Esophagus (tissue), 2 donors: ENCODE data around the gene ALPP. TPM values are rescaled to one million over a fixed set of nuclear protein-coding genes. Genes with fewer than 3 reads are reported as not detected.

Experiments
- H3K27ac ChIP-seq, 2 donors: one replicate each; pipeline ENCODE4 v1.5.1; 2013; ENCODE audit warnings: low read depth in 2 of 2, mild to moderate bottlenecking in 2 of 2, inconsistent platforms in 1 of 2, low read length in 1 of 2, moderate library complexity in 1 of 2
- H3K27me3 ChIP-seq, 2 donors: one replicate each; pipeline ENCODE4 v1.6.1; 2013; ENCODE audit warnings: low read length in 2 of 2, control low read depth in 1 of 2, mild to moderate bottlenecking in 1 of 2; ENCODE audit not compliant: insufficient read depth in 2 of 2, control insufficient read depth in 1 of 2
- H3K36me3 ChIP-seq, 2 donors: one replicate each; pipeline ENCODE4 v1.6.1; 2013; ENCODE audit warnings: low read length in 1 of 2; ENCODE audit not compliant: control insufficient read depth in 2 of 2, insufficient read depth in 2 of 2
- H3K4me1 ChIP-seq, 2 donors: one replicate each; pipeline ENCODE4 v1.6.1; 2013; ENCODE audit warnings: low read length in 1 of 2; ENCODE audit not compliant: control insufficient read depth in 2 of 2, insufficient read depth in 2 of 2
- H3K4me3 ChIP-seq, 2 donors: one replicate each; pipeline ENCODE4 v1.5.1; 2013; ENCODE audit warnings: low read length in 2 of 2, mild to moderate bottlenecking in 2 of 2, low read depth in 1 of 2, moderate library complexity in 1 of 2
- H3K9me3 ChIP-seq, 2 donors: one replicate each; pipeline ENCODE4 v1.6.1; 2013; ENCODE audit warnings: mild to moderate bottlenecking in 2 of 2, low read depth in 1 of 2, low read length in 1 of 2, moderate library complexity in 1 of 2; ENCODE audit not compliant: control insufficient read depth in 2 of 2, insufficient read depth in 1 of 2
- WGBS, 2 donors: extraction: QIAGEN DNeasy Blood & Tissue Kit; methylation state at CpG; one replicate each; pipeline ENCODE4 v1.1.7; 2013; 5-methylcytosine and 5-hydroxymethylcytosine counted together
- polyA plus RNA-seq, 2 donors: library from polyadenylated mRNA; stranded (reverse); fragments of 200-250 nt; gene quantifications; one replicate each; pipeline ENCODE4 v1.2.3, GENCODE V29; 2013
- donor health status: healthy with polysubstance abuse.
- donor health status: Bipolar disorder and iron deficiency.

ALPP gene
- polyA plus RNA-seq, 2 donors: not detected

DNA sequence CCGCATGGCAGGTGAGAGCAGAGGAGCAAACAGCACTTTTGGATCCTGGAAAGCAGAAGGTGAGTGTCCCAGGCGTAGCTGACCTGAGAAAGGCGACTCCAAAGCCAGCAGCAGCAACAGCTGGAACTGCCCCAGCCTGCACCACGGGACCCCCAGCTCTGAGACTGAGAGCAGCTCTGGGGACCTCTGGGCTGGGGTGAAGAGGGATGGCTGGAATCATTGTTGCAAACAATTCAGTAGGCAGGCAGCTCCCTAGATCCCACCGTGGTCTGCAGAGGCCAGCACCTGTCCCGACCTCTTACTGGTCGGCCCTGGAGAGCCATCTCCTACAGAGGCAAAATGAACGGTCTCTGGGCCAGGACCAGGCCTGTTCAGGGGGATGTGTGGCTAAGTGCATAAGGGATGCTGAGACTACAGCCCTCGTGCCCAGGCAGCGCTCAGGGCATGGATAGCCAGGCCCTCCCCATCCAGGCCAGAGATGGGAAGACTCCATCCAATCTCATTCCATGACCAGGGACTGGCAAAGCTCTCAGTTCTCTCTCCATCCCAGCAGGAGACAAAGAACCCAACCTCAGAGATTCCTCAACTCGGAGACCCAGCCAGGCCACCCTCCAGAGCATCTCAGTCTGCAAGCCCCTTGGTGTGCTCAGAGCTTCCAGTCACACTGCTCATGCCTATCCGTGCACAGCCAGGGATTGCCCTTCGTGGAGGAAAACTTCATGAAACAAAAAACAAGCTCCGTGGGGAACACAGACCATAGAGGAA is 38.2 kb upstream of the ALPP start:
- no peaks in the 10 kb centered on the region for H3K4me1 ChIP-seq
- no peak overlapping the region for H3K27ac ChIP-seq
- no peaks in the 10 kb centered on the region for H3K27me3 ChIP-seq
- no peaks in the 10 kb centered on the region for H3K9me3 ChIP-seq
- peaks cover 0 to 12% of the 10 kb centered on the region in 2 donors for H3K36me3 ChIP-seq
- no peak overlapping the region for H3K4me3 ChIP-seq
- WGBS, 2 donors: 92% methylated on average over 14 of the region's 14 CpGs

DNA sequence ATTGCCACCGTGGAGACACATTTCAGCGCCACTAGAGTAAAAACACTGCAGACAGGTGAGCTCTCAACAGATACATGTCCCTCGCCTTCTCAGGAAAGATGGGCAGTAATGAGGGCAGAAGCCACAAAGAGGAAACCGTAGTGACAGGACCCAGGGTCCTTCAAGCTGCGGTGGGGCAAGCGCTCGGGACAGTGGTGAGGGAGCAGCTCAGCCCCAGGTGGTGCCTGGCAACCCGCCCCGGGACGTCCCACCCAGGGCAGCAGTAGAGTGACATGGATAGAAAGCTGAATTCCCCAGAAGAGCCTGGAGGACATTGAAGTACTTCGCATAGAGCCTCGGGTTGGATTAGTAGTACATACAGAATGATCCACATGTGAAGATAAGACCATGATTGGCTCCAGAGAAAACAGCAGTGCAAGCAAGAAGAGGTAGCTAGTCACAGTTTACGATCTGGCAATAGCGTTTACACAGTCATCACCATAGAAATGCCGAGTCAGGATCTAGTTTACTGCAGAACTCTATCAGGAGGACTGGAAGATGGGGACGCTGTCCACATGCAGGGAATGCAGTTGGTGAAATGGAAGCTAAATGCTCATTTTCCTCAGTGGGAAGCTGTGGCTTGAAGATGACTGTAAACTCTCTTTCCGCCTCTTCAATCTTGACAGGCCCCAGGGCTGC is 37.4 kb upstream of the ALPP start:
- Histone ChIP-seq H3K4me1 (no peaks in the 10 kb centered on the region), H3K4me3 (no peak overlapping the region), H3K9me3 (no peaks in the 10 kb centered on the region), H3K36me3 (peaks cover 0 to 5% of the 10 kb centered on the region in 2 donors), H3K27ac (no peak overlapping the region), H3K27me3 (no peaks in the 10 kb centered on the region)
- 87 to 89% methylated on average over 17 of the region's 17 CpGs for WGBS, 2 donors

DNA sequence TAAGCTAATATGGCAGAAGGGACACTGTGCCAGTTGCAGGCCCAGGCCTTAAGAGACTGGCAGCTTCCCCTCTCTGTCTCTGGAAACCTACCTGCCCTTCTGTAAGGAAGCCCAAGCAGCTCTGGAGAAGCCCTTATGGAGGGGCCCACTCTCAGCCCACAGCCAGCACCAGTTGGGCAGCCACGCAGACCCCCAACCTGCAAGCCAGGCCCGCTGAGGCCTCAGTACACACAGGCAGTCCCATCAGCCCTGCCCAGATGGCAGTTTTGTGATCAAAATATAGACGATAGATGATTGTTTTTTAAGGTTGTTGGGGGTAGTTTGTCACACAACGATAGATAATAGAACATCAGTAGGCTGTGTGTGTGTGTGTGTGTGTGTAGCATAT is 36.8 kb upstream of the ALPP start:
- Histone ChIP-seq H3K27me3 (no peaks in the 10 kb centered on the region), H3K4me1 (no peaks in the 10 kb centered on the region), H3K36me3 (peaks cover 0 to 3% of the 10 kb centered on the region in 2 donors), H3K9me3 (no peaks in the 10 kb centered on the region), H3K27ac (no peak overlapping the region), H3K4me3 (no peak overlapping the region)
- WGBS, 2 donors: 94 to 95% methylated on average over 4 of the region's 4 CpGs

DNA sequence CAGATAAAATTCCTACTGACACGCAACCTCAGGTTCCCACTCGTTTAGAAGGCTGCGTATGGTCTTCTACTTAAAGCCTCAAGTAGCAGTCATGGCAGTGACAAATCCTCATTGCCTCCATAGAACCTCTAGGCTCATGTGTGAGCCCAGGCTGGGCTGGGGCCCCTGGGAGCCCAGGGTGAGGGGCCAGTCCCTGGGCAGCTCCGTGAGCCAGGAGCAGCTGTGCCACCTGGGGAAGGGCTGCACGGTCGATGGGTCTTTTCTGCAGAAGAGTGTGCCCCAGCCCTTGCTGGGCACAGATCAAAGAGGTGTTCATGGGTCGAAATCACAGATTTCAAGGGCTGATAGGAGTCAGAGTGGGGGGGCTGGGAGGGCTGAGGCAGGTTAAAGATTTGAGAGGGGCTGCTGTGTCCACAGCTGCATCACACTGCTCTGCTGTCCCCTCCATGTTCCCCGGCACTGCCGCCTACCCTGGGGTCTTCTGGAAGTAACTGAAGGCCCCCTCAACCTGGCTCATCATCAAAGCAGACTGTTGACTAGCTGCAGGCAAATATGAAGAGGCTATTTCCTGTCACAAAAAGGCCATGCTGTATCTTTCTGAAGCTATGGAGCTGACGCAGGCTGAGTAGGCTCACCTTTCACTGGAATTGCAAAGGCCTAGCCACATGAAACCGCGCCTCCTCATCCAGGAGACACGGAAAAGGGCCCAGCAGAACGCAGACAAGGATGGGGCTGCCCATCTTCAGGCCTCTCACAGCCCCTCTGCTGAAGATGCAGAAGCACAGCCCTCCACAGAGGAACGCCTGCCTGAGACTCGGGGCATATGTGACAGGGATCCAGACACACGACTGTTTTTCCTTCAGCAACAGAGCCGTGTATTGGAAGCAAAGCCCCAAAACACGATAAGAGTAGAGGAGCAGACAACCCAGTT is 35.7 kb upstream of the ALPP start:
- H3K27me3 ChIP-seq: no peaks in the 10 kb centered on the region
- H3K9me3 ChIP-seq: no peaks in the 10 kb centered on the region
- H3K4me3 ChIP-seq: no peak overlapping the region
- WGBS, 2 donors: 70 to 79% methylated on average over 19 of the region's 19 CpGs
- no peaks in the 10 kb centered on the region for H3K36me3 ChIP-seq
- no peaks in the 10 kb centered on the region for H3K4me1 ChIP-seq
- H3K27ac ChIP-seq: no peak overlapping the region

DNA sequence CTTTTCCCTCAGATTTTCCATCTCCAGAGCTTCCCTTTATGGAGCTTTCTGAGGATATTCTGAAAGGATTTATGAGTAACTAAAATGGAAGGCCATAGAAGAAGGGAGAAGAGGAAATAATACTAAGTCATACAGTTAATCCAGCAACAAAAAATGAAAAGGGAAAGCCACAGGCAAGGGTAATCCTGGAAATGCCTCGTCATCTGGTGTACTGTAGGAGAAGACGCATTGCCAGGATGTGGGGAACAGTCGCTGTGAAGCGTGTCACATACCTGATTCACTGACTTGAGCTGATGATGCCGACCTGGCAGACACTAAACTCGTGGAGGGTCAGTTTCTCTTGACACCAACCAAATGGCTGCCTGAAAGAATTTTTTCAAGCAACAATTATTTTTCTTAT is 34.7 kb upstream of the ALPP start:
- 50 to 54% methylated on average over 6 of the region's 6 CpGs for WGBS, 2 donors
- Histone ChIP-seq H3K36me3 (no peaks in the 10 kb centered on the region), H3K27me3 (no peaks in the 10 kb centered on the region), H3K27ac (no peak overlapping the region), H3K9me3 (no peaks in the 10 kb centered on the region), H3K4me1 (no peaks in the 10 kb centered on the region), H3K4me3 (no peak overlapping the region)

DNA sequence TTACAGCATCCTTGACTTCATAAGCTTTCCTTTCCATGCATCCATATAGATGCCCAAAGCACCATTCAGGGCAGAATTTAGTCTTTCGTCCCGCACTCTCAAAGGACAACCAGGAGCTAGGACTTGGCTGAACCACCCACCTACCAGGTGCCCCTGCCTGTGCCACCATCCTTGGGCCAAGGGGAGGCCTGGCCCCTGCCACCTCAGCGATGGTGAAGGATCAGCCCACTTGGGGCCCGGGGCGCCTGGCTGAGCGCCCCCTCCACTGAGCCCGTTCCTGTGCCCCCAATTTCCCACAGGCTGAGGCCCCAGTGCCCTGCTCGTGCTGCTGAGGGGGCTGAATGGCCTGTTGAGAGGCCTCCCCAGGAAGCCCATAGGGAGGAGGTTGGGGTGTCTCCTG is 33.3 kb upstream of the ALPP start:
- Histone ChIP-seq H3K4me1 (peaks cover 0 to 4% of the 10 kb centered on the region in 2 donors), H3K9me3 (no peaks in the 10 kb centered on the region), H3K27me3 (peaks cover 0 to 5% of the 10 kb centered on the region in 2 donors), H3K4me3 (no peak overlapping the region), H3K27ac (no peak overlapping the region), H3K36me3 (no peaks in the 10 kb centered on the region)
- WGBS, 2 donors: 93 to 94% methylated on average over 8 of the region's 8 CpGs

DNA sequence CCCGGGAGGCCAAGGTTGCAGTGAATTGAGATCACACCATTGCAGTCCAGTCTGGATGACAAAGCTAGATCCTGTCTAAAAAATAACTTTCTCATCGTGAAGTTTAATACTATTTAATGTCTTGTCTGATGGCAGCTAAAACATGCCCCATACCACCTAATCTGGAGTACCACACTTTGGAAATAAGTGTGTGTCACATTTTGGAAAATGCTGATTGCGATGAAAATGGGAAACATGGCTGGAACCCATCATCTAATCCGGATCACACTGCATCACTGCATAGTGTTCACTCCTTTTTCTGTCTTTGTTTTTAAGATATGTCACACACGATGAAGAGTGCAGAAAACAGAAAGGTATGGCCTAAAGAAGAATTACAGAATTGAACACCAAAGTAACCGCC is 31.2 kb upstream of the ALPP start:
- Histone ChIP-seq H3K36me3 (no peaks in the 10 kb centered on the region), H3K4me3 (no peak overlapping the region), H3K27me3 (peaks cover 0 to 17% of the 10 kb centered on the region in 2 donors), H3K27ac (no peak overlapping the region), H3K4me1 (peaks cover 5 to 17% of the 10 kb centered on the region in 2 donors), H3K9me3 (no peaks in the 10 kb centered on the region)
- 90 to 94% methylated on average over 6 of the region's 6 CpGs for WGBS, 2 donors

DNA sequence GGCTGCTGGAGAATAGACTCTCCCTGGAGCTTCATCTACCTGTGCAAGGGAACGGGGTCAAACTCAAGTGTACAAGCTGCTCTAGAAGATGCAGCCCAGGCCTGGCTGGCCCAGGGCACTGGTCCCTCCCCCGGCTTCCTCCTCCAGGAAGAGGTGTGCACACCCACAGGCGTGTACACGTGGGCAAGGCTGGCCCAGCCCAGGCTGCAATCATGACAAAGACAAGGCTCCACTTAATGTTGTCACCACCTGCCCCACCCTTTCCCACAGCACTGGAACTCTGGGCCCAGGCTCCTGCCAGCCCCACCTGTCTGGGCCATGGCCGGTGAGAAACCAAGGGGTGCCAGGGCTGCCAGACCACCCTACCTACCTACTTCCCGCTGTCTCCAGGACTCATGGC is 29.6 kb upstream of the ALPP start:
- H3K27ac ChIP-seq: no peak overlapping the region
- H3K9me3 ChIP-seq: no peaks in the 10 kb centered on the region
- H3K4me1 ChIP-seq: peaks cover 5 to 17% of the 10 kb centered on the region in 2 donors
- peaks cover 0 to 26% of the 10 kb centered on the region in 2 donors for H3K27me3 ChIP-seq
- WGBS, 2 donors: 43 to 47% methylated on average over 6 of the region's 6 CpGs
- H3K4me3 ChIP-seq: no peak overlapping the region
- H3K36me3 ChIP-seq: no peaks in the 10 kb centered on the region

DNA sequence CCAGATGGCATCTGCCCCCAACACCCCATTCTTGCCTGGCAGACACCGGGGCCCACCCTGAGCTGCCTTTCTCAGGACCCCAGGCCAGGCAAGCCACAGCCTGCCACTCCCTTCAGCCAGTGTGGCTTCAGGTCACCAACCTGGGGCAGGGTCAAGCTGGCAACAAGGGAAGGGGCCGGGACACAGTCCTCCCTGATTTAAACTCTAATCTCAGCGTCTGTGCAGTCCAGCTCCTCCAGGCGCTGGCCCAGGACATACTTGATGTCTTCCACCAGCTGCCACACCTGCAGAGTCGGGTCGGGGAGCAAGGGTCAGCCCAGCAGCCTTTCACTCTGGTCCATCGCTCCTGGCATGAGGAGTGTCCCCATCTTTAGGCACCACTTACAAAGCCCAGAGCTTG is 29.0 kb upstream of the ALPP start:
- Histone ChIP-seq H3K27me3 (peaks cover 0 to 26% of the 10 kb centered on the region in 2 donors), H3K9me3 (no peaks in the 10 kb centered on the region), H3K36me3 (no peaks in the 10 kb centered on the region), H3K4me1 (peaks cover 5 to 17% of the 10 kb centered on the region in 2 donors), H3K27ac (no peak overlapping the region), H3K4me3 (no peak overlapping the region)
- WGBS, 2 donors: 65 to 72% methylated on average over 7 of the region's 7 CpGs
